A204.1 (cell line): ENCODE results near the gene JAKMIP1.

Experiments used
- FAIRE-seq: peaks from 2 replicates; lab custom pipeline; 2012; peaks lifted over from hg19 to GRCh38; lab: Jason Lieb, UNC

The JAKMIP1 gene

DNA sequence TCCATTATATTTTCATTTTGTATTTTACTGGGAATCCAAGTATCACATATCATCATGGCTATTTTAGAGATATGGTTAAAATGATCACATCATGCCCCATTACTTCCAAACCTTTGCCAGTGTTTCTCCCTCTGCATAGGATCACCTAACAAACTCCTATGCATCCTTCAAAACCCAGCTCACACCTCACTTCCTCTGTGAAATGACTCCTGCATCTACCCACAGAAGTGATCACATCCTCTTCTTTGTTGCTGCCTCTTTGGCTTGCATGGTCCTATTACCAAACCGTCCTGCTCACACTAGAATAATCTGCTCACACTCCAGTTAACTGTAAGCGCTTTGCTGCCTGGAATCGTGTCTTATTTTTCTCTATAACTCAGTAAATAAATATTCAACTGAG, 107.4 kb downstream of the JAKMIP1 start:
- no peak for FAIRE-seq

DNA sequence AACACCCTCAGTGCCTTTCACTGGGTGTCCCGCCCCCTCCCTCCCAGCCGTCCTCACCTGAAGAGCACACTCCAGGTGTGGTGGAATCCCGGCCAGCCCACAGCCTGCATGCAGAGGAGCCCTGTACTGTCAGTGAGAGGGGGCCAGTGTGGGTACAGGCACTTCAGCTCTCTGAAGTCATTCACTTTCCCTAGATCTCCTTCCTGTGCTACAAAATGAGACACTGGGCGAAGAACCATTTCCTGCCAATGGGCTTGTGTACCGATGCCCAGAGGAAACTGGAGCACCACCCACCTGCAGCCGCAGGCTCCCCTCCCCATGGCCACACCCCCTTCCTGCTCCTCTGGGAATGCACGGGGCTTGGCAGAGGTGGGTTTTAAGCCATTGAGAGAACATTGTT, 108.2 kb downstream of the JAKMIP1 start:
- FAIRE-seq, result no peak

GRCh38 chr4:6090931-6091330, 109.4 kb downstream of the JAKMIP1 start:
- FAIRE-seq, result no peak

GRCh38 chr4:6088950-6089349, 111.4 kb downstream of the JAKMIP1 start:
- no peak for FAIRE-seq

- no peak for FAIRE-seq
These were observed 112.5 kb downstream of the JAKMIP1 start for GRCh38 chr4:6087669-6088341.

DNA sequence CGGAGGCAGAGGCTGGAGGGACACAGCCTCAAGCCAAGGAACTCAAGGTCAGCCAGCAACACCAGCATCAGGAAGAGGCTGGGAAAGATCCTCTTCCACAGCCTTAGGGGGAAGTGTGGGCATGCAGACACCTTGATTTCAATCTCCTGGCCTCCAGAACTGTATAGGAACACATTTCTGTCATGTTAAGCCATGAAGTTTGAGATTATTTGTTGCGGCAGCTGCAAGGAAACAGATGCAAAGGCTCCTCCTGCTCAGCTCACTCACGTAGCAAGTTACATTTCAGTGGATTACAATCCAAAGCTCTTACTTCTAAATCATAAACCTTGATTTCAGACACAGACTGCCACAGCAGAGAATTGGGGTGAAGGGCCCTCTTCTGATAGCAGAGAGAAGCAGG, 113.5 kb downstream of the JAKMIP1 start:
- FAIRE-seq, result no peak

DNA sequence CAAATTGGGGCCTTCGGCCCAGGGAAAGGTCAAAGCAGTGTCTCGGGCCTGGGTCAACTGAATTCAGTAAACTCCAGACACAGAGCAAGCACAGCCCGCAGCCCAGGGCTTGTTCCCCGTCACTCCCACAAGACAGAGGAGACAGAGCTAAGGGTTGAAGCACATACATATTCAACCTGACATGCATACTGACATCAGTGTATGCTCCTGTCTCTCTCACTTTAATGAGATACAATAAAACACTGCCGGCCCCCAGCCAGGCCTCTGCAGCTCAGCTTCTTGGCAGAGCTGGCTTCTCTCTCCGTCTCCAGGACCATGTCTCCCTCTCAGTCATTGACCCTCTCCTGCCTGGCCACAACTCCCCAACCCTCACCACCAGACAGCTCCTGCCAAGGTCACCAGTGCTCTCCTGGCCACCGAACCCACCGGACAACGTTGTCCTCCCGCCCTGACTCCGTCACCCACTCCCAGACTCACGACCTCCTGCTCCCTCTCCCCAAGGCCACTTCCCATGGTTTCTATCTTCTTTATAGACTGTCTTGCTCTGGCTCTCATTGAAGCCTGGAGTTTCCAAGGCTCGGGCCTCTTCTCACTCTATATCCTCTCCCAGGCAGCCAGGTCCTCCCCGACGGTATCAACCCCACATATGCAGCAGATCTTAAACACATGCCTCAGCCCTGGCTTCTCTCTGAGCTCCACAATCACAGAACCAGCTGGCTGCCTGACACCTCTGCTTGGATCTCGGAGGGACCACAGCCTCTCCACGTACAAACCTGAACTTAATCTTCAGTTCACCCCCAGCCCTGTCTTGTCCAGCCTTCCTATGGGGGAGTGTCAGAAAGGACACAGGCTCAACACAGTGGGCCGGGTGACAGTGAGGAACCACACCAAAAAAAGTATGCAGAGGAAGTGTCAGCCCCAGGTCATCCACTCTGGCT, 114.4 kb downstream of the JAKMIP1 start:
- FAIRE-seq, result no peak

- FAIRE-seq, result no peak
These were observed 115.2 kb downstream of the JAKMIP1 start for GRCh38 chr4:6085028-6085690.

DNA sequence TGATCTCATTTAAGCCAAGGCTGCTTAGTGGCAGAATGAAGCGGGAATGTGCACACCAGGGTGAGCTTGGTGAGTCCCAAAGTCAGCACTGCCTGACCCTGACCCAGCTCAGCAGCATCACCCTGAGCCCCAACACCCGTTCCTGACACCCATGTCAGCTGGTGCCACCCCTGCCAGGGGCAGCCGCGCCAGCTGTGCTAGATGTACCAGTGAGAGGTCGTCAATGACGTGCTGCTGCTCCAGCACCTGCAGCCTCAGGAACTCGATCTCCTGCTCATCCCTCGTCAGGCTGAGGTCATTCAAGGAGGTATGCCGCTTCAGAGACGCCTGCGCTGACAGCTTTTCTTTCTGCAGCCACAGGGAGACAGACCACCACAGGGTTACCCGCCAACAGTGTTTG, 120.4 kb downstream of the JAKMIP1 start:
- FAIRE-seq, result no peak

DNA sequence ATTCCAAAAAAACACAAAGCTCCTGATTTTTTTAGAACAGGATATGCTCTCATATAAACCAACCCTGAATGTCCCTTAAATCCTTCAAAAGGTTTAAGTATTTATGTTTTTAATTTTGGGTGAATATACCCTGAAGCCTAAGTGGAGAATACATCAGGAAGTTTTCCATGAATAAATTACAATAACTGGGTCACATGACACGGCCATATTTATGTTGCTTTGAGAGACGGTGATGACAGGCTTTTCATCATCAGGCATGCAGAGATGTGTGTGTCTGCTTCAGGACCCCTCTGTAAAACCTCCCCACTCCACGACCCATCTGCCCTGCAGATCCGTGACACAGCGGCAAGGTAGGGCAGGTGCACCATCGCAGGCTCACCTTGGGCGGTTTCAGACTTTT, 121.8 kb downstream of the JAKMIP1 start:
- no peak for FAIRE-seq

DNA sequence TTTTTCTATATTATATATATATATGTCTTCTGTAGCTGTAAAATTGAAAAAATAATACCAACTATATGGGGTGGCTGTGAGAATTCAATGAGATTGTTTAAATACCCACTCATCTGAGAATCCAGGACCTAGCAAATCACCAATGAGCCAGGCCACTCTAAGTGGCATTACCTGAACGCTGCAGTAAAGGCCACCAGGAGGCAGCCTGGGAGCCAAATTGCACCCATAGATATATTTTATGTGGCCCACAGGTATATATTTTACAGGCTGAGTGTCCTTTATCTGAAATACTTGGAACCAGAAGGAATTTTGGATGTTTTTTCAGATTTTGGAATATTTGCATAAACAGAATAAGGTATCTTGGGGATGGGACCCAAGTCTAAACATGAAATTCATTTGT, 124.0 kb downstream of the JAKMIP1 start:
- no peak for FAIRE-seq

- no peak for FAIRE-seq
These were observed 125.6 kb downstream of the JAKMIP1 start for GRCh38 chr4:6074758-6075157.

DNA sequence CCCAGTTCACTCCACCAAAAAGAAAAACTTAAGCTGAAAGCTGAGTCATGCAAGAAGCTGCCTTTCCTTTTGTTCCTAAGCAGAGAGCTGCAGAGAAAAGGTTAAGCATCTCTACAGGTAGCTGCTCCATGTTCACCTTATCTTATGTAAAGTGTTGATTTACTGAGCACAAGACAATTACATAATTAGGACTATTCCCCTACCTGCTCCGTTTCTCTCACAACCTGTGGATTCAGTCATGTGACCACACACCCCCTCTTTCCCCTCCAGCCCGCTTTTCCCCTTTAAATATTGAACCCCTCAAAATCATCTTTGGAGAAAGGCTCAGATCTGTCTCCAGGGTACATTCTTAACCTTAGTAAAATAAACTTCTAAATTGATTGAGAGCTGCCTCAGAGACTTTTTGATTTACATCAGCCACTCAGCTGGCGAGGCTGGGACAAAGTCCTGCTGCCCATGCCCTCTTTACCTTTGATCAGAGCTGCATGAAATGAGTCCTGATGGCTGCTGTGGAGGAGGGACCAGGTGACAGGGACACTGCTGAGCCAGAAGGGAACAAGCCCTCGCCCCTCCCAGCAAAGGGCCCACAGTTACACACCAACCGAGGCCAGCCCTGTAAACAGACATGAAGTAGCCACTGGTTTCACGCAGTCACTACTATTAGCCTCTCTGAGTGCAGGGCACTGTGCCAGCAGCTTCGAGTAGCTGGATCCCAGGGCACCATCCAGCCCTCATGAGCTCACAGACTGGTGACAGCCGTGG, 128.2 kb downstream of the JAKMIP1 start:
- no peak for FAIRE-seq

GRCh38 chr4:6071191-6071958, 129.0 kb downstream of the JAKMIP1 start:
- FAIRE-seq, result no peak

GRCh38 chr4:6069845-6070709, 130.3 kb downstream of the JAKMIP1 start:
- no peak for FAIRE-seq

DNA sequence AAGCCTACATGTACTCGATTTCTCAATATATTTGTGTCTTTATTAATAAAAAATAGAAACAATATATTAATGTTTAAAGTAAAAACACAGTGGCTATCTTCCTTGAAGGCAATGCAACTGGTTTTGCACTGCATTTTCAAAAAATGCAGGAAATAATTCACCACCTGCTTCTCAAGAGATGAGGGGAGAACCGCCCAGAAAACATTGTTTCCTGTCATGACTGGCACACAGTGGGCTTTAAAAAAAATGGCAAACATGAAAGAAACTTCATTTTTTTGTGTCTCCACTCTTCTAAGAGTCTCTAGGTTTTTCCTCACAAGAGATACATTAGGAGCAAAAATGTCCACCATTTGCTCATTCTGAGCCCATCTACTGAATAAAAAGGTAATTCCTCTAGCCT, 131.4 kb downstream of the JAKMIP1 start:
- FAIRE-seq, result no peak

- no peak for FAIRE-seq
These were observed 134.3 kb downstream of the JAKMIP1 start for GRCh38 chr4:6065934-6066590.

- FAIRE-seq, result no peak
These were observed 135.2 kb downstream of the JAKMIP1 start for GRCh38 chr4:6065166-6065565.

- no peak for FAIRE-seq
These were observed 136.0 kb downstream of the JAKMIP1 start for GRCh38 chr4:6064383-6064782.

- FAIRE-seq, result no peak
These were observed 136.7 kb downstream of the JAKMIP1 start for GRCh38 chr4:6063684-6064083.
